HG02763 (cell line): ENCODE results near the gene IL17RB.
A peak's percentile ranks its signal among the peaks of the same experiment; 100 is the strongest.

ENCODE experiments used
- ATAC-seq: cut with Tn5 transposase; IDR thresholded peaks from one replicate; pipeline ENCODE4 v1.9.1; 2021; ENCODE audit warnings: mild to moderate bottlenecking, moderate library complexity; ENCODE audit not compliant: unreplicated experiment

The IL17RB gene

DNA sequence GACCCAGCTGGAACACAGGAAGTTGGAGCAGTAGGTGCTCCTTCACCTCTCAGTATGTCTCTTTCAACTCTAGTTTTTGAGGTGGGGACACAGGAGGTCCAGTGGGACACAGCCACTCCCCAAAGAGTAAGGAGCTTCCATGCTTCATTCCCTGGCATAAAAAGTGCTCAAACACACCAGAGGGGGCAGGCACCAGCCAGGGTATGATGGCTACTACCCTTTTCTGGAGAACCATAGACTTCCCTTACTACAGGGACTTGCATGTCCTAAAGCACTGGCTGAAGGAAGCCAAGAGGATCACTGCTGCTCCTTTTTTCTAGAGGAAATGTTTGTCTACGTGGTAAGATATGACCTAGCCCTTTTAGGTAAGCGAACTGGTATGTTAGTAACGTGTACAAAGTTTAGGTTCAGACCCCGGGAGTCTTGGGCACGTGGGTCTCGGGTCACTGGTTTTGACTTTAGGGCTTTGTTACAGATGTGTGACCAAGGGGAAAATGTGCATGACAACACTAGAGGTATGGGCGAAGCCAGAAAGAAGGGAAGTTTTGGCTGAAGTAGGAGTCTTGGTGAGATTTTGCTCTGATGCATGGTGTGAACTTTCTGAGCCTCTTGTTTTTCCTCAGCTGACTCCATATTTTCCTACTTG lies 11.9 kb downstream of the IL17RB start:
- ATAC-seq = no peak

- ATAC-seq = no peak
Observed at GRCh38 chr3:53859178-53859577, 12.8 kb downstream of the IL17RB start.

- ATAC-seq = no peak
Observed at GRCh38 chr3:53860196-53860595, 13.8 kb downstream of the IL17RB start.

DNA sequence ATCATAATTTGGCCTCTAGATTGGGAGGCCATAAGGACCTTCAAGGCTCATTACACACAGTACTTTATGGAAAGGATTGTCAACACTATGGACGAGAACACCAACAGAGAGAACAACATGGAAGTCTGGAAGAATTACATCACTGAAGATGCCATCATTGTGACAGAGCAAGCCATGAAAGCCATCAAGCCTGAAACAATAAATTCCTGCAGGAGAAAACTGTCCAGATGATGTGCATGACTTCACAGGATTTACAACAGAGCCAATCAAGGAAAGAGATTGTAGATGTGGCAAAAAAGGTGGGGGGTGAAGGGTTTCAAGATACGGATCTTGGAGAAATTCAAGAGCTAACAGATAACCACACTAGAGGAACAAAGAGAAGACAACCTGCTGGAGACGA lies 15.9 kb downstream of the IL17RB start:
- no peak for ATAC-seq

GRCh38 chr3:53863145-53863544 lies 16.8 kb downstream of the IL17RB start:
- ATAC-seq = no peak

- no peak for ATAC-seq
Observed at GRCh38 chr3:53865732-53866499, 19.5 kb downstream of the IL17RB start.

DNA sequence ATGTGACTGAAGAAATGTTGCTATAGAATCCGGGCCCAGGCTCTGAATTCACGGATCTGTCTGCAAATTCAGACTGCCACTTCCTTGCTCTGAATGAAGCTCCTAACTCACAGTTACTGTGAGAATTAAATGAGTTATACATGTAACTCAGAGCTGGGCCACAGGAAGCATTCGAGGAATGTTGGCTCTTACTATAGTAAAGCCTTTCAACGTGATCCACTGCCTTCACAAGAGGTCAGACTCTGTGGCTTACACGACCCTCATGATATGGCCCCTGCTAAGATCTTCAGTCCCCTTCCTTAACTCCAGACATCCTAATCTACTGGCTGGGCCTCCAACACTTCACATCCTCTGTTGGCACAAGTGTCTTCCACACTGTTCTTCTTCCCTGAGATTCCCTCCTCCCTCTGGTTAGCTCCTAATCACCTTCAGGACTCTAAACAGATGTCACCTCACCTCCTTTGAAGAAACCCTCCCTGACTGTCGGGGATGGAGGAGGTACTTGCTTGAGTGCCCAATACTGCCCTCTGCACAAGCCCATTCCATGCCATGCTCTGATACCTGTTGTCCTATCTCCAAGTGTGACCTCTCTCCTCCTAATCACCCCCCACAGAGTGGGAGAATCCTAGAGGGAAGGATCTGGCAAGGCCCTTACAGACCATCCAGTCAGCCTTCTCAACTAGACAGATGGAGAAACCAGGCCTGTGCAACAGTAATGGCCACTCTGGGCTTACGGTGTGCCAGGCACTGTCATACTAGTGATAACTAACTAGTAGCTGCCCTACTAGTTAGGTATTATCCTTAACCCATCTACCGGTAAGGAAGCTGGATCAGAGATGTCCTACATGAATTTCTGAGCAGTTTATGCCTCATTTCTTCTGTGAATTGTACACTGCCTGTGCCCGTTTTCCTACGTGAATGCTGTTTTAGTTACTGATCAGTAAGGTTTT lies 34.3 kb downstream of the IL17RB start:
- ATAC-seq = no peak

GRCh38 chr3:53881691-53882593 lies 35.6 kb downstream of the IL17RB start, which contains the start of gene ACTR8:
Gene ACTR8 (minus strand): TSS chr3:53882152. CDS start chr3:53882101, 51 bp downstream.
- peak; percentile 82 for ATAC-seq

DNA sequence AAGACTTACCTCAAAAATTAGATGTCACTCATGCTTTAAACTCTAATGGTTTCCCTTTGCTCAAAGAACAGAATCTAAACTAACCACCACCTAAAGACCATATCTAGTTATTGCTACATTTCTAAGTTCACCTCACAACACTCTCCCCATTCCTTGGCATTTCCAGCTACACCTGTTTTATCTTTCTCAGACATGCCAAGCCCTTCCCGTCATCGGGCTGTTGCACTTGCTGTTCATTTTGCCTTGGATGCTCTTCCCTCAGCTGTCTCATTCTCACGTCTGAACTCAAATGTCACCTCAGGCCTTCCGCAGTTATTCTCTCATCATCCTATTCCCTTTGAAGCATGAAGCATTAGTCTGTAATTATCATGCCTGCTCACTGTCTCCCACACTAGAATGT lies 36.6 kb downstream of the IL17RB start:
- no peak for ATAC-seq

DNA sequence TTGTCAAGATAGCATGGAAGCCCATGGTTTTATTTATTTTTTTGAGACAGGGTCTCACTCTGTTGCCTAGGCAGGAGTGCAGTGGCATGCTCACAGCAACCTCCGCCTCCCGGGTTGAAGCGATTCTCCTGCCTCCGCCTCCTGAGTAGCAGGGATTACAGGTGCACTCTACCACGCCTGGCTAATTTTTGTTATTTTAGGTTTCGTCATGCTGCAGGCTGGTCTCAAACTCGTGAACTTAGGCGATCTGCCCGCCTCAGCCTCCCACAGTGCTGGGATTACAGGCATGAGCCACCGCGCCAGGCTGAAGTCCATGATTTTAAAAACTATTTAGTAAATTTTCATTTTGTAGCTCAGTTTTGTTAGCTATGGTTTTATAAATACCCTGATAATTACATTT lies 38.3 kb downstream of the IL17RB start:
- ATAC-seq = no peak

DNA sequence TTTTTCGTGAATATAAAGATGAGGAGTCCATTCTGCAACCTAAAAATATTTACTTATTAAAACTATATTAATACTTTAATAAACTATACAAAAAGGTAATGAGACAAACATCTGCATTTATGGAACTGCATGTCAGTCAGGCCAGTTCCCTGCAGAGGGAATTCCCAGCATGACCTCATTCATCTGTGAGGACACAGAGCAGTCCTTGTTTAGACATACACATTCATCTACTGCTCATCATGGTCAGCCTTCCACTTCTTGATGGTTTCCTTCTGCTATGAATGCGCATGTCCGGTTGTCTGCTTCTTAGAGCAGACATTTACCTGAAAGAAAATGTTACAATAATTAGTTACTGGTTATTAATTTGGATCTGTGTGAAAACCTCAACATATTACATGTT lies 38.9 kb downstream of the IL17RB start:
- ATAC-seq = no peak

- ATAC-seq = no peak
Observed at GRCh38 chr3:53887446-53887845, 41.1 kb downstream of the IL17RB start.

GRCh38 chr3:53888232-53888631 lies 41.9 kb downstream of the IL17RB start:
- no peak for ATAC-seq

DNA sequence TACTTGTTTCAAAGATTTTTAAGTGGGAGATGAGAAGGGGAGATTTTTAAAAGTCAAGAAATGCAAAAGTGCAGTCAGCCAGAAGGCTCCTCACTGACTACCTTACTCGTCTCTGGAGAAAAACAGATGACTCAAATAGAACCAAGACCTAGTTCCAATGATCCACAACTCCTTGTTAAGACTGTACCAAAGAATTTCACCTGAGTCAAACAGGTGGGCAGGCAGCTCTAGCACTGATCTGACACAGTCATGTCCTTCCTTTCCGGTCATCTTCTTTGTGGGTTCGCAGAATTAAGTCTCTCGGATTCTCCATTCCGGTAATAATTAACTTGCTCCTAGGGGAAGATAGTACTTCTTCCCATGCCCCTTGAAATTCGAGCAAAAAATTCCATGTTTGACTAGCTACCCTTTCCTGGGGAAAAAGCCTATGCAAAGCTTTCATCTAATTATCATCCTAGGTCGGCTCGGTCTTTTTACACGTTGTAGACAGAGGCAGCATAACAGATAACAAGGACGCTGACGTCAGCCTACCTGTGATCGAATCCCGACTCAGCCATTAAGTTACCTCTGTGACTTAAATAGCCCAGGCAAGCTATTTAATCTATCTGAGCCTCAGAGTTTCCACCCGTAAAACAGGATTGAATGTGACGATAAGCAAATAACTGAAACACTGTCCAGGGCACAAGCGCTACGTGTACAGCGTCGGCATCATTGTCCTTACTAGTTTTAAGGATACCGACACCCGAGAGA lies 44.5 kb downstream of the IL17RB start:
- no peak for ATAC-seq

DNA sequence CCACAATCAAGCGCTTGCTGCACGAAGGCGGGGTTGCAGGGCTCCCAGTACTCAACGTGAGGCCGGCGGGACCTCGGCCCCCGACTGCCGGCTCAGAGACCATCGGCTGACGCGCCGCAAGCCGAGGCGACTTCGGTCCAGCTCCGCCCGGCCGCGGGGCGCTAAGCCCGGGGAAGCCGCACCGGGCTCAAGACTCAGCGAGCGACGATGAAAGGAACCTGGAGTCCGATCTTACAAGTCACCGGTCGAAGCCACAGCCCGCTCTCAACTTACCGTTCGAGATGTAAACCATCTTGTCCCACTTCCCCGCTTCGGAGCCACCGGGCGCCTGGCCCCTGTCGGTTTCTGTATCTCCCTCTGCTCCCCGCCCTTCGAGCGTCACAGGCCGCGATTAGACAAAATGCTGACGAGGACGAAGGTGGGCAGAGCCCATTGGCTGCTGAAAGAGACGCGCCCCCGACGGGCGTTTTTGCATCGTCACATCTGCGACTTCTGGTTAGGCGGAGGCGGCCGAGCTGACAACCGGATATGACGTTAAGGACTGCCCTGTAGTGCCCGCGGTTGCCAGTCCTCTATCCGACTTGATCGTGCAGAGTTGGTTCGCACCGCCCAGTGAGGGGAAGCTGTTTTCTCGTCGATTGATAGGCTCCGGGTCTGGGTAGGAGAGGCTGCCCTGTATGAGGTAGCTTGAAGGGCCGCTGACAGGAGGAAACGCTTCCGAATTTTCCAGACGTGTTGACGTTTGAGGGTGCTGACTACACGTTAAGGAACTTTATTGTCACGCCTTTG lies 45.3 kb downstream of the IL17RB start, which contains the start of gene SELENOK:
SELENOK (minus strand) TSS at position 363 of the 789 bp plus-strand sequence.
- ATAC-seq = peak; percentile 97

- no peak for ATAC-seq
Observed at GRCh38 chr3:53892286-53892637, 45.9 kb downstream of the IL17RB start.

GRCh38 chr3:53899750-53900149 lies 53.4 kb downstream of the IL17RB start:
- ATAC-seq = no peak

- ATAC-seq = no peak
Observed at GRCh38 chr3:53900666-53901331, 54.4 kb downstream of the IL17RB start.
